ENCODE results near the gene MYH6. TPM values are rescaled to one million over a fixed set of nuclear protein-coding genes. Genes with fewer than 3 reads are reported as not detected.
A peak's percentile ranks its signal among the peaks of the same experiment; 100 is the strongest.

Gene MYH6
- total and polyA plus RNA-seq, 4 experiments from 2014 or later = not detected

GRCh38 chr14:23352506-23353432 is 55.3 kb downstream of the MYH6 start, which contains the start of gene SLC22A17:
TSS of gene SLC22A17 (minus strand) at chr14:23352887.
- peak within 1 kb of the TSS; percentile 51 to 56 for H3K4me3 ChIP-seq (ENCODE audit: low read length in 2 of 2)
- Mint-ChIP-seq H3K9me3 (no peaks in the 10 kb centered on the region), H3K27me3 (peaks cover 34 to 48% of the 10 kb centered on the region in 2 donors), H3K36me3 (no peaks in the 10 kb centered on the region), H3K4me1 (peaks cover 8 to 24% (median 15%) of the 10 kb centered on the region in 4 donors), H3K27ac (peak within 1 kb of the TSS in 5 of 7 donors; percentile 45 to 86 (median 74)), H3K4me3 (peak within 1 kb of the TSS; percentile 80 to 91 (median 86))
- peaks cover 4% of the 10 kb centered on the region for H3K27me3 ChIP-seq (ENCODE audit: insufficient read depth, low read length)
- H3K36me3 ChIP-seq (ENCODE audit: insufficient read depth, low read length) = no peaks in the 10 kb centered on the region
- H3K27ac ChIP-seq (ENCODE audit: low read depth, low read length) = no peak within 1 kb of the TSS
- H3K9me3 ChIP-seq (ENCODE audit: control insufficient read depth in 1 of 2, low read length in 2 of 2) = no peaks in the 10 kb centered on the region
- peaks cover 7% of the 10 kb centered on the region for H3K4me1 ChIP-seq (ENCODE audit: insufficient read depth, low read length)
- peak; percentile 48 to 69 (median 50) for DNase-seq
- intact Hi-C loops (cut with micrococcal nuclease) = loop anchor here (1.0 kb wide), 1 partner anchor 31 kb away; the partner anchor contains the start of gene PABPN1
- ChIA-PET CTCF (ENCODE audit: partially characterized antibody) (interaction anchor here (0.9 to 2.0 kb wide), 3 partner anchors 20 to 28 kb away, joined by 3 to 8 read pairs (median 4); no protein-coding TSS in a partner anchor), POLR2A (ENCODE audit: partially characterized antibody) (interaction anchor here (0.6 to 1.8 kb wide), 4 partner anchors 32 to 258 kb away, joined by 3 to 7 read pairs (median 3); partner anchors contain the start of genes ACIN1, C14orf119, HOMEZ and PABPN1)

GRCh38 chr14:23351681-23352505 is 56.2 kb downstream of the MYH6 start:
- Mint-ChIP-seq H3K36me3 (no peaks in the 10 kb centered on the region), H3K9me3 (no peaks in the 10 kb centered on the region), H3K27ac (peak overlapping the region in 1 of 7 donors; percentile 8), H3K4me3 (peak overlapping the region in 7 of 8 donors; percentile 80 to 91 (median 86)), H3K4me1 (peaks cover 8 to 24% (median 15%) of the 10 kb centered on the region in 4 donors), H3K27me3 (peaks cover 34 to 48% of the 10 kb centered on the region in 2 donors)
- CTCF ChIA-PET (ENCODE audit: partially characterized antibody) = interaction anchor here (2.0 kb wide), 1 partner anchor 28 kb away, joined by 8 read pairs; no protein-coding TSS in a partner anchor
- Histone ChIP-seq H3K4me3 (ENCODE audit: low read length in 2 of 2) (peak overlapping the region in 1 of 2 donors; percentile 51), H3K9me3 (ENCODE audit: control insufficient read depth in 1 of 2, low read length in 2 of 2) (no peaks in the 10 kb centered on the region), H3K27me3 (ENCODE audit: insufficient read depth, low read length) (peaks cover 4% of the 10 kb centered on the region), H3K4me1 (ENCODE audit: insufficient read depth, low read length) (peaks cover 7% of the 10 kb centered on the region), H3K27ac (ENCODE audit: low read depth, low read length) (no peak overlapping the region), H3K36me3 (ENCODE audit: insufficient read depth, low read length) (no peaks in the 10 kb centered on the region)
- DNase-seq = peak in 1 of 5 donors; percentile 4
- intact Hi-C loops (cut with micrococcal nuclease) = loop anchor here (1.0 kb wide), 1 partner anchor 31 kb away; the partner anchor contains the start of gene PABPN1
- POLR2A ChIA-PET (ENCODE audit: partially characterized antibody) = interaction anchor here (1.2 to 1.8 kb wide), 3 partner anchors 31 to 257 kb away, joined by 3 to 7 read pairs (median 3); partner anchors contain the start of genes ACIN1, C14orf119, HOMEZ and PABPN1

GRCh38 chr14:23349156-23349845 is 58.8 kb downstream of the MYH6 start:
- Mint-ChIP-seq H3K27me3 (peaks cover 27 to 35% of the 10 kb centered on the region in 2 donors), H3K27ac (no peak overlapping the region), H3K4me1 (peaks cover 8 to 24% (median 15%) of the 10 kb centered on the region in 4 donors), H3K4me3 (peak overlapping the region in 2 of 8 donors; percentile 2 to 21), H3K9me3 (no peaks in the 10 kb centered on the region), H3K36me3 (no peaks in the 10 kb centered on the region)
- intact Hi-C loops (cut with micrococcal nuclease) = no loop called here
- Histone ChIP-seq H3K27me3 (ENCODE audit: insufficient read depth, low read length) (peaks cover 4% of the 10 kb centered on the region), H3K4me1 (ENCODE audit: insufficient read depth, low read length) (peaks cover 7% of the 10 kb centered on the region), H3K4me3 (ENCODE audit: low read length in 2 of 2) (no peak overlapping the region), H3K27ac (ENCODE audit: low read depth, low read length) (no peak overlapping the region), H3K9me3 (ENCODE audit: control insufficient read depth in 1 of 2, low read length in 2 of 2) (no peaks in the 10 kb centered on the region), H3K36me3 (ENCODE audit: insufficient read depth, low read length) (no peaks in the 10 kb centered on the region)
- POLR2A ChIA-PET (ENCODE audit: partially characterized antibody) = interaction anchor here (0.8 to 1.6 kb wide), 2 partner anchors 14 to 28 kb away, joined by 3 to 4 read pairs; partner anchors contain the start of gene PABPN1
- CTCF ChIA-PET (ENCODE audit: partially characterized antibody) = interaction anchor here (1.2 kb wide), 1 partner anchor 31 kb away, joined by 4 read pairs; no protein-coding TSS in a partner anchor
- no peak for DNase-seq

- Mint-ChIP-seq H3K4me3 (no peak overlapping the region), H3K4me1 (peaks cover 7 to 17% (median 14%) of the 10 kb centered on the region in 4 donors), H3K9me3 (no peaks in the 10 kb centered on the region), H3K27ac (no peak overlapping the region), H3K27me3 (peaks cover 19 to 25% of the 10 kb centered on the region in 2 donors), H3K36me3 (no peaks in the 10 kb centered on the region)
- CTCF ChIA-PET (ENCODE audit: partially characterized antibody) = no interaction called here
- H3K36me3 ChIP-seq (ENCODE audit: insufficient read depth, low read length) = no peaks in the 10 kb centered on the region
- no peak overlapping the region for H3K4me3 ChIP-seq (ENCODE audit: low read length in 2 of 2)
- no peak overlapping the region for H3K27ac ChIP-seq (ENCODE audit: low read depth, low read length)
- DNase-seq = no peak
- no peaks in the 10 kb centered on the region for H3K9me3 ChIP-seq (ENCODE audit: control insufficient read depth in 1 of 2, low read length in 2 of 2)
- no peaks in the 10 kb centered on the region for H3K27me3 ChIP-seq (ENCODE audit: insufficient read depth, low read length)
- intact Hi-C loops (cut with micrococcal nuclease) = no loop called here
- peaks cover 7% of the 10 kb centered on the region for H3K4me1 ChIP-seq (ENCODE audit: insufficient read depth, low read length)
- POLR2A ChIA-PET (ENCODE audit: partially characterized antibody) = no interaction called here
Measured at GRCh38 chr14:23348297-23348655, 59.8 kb downstream of the MYH6 start.

- peaks cover 7% of the 10 kb centered on the region for H3K4me1 ChIP-seq (ENCODE audit: insufficient read depth, low read length)
- Mint-ChIP-seq H3K27ac (no peak overlapping the region), H3K4me3 (no peak overlapping the region), H3K9me3 (no peaks in the 10 kb centered on the region), H3K4me1 (peaks cover 4 to 11% (median 8%) of the 10 kb centered on the region in 4 donors), H3K27me3 (peaks cover 15 to 20% of the 10 kb centered on the region in 2 donors), H3K36me3 (no peaks in the 10 kb centered on the region)
- H3K27ac ChIP-seq (ENCODE audit: low read depth, low read length) = no peak overlapping the region
- no peaks in the 10 kb centered on the region for H3K9me3 ChIP-seq (ENCODE audit: control insufficient read depth in 1 of 2, low read length in 2 of 2)
- ChIA-PET POLR2A (ENCODE audit: partially characterized antibody) (no interaction called here), CTCF (ENCODE audit: partially characterized antibody) (no interaction called here)
- DNase-seq = no peak
- intact Hi-C loops (cut with micrococcal nuclease) = no loop called here
- H3K27me3 ChIP-seq (ENCODE audit: insufficient read depth, low read length) = no peaks in the 10 kb centered on the region
- no peaks in the 10 kb centered on the region for H3K36me3 ChIP-seq (ENCODE audit: insufficient read depth, low read length)
- H3K4me3 ChIP-seq (ENCODE audit: low read length in 2 of 2) = no peak overlapping the region
Measured at GRCh38 chr14:23347406-23348296, 60.4 kb downstream of the MYH6 start.
